GM12891 (cell line): Measurements from ENCODE around the gene GGPS1.

Source experiments
- PAX5 ChIP-seq: IDR thresholded peaks from 2 replicates; pipeline ENCODE4 v1.6.1; 2011; ENCODE audit warnings: low read length, moderate library complexity, mild to moderate bottlenecking; ENCODE audit not compliant: insufficient read depth, severe bottlenecking
- POLR2A ChIP-seq: IDR thresholded peaks from 2 replicates; pipeline ENCODE4 v1.6.1; 2011; ENCODE audit warnings: low read depth, low read length, control low read depth

DNA sequence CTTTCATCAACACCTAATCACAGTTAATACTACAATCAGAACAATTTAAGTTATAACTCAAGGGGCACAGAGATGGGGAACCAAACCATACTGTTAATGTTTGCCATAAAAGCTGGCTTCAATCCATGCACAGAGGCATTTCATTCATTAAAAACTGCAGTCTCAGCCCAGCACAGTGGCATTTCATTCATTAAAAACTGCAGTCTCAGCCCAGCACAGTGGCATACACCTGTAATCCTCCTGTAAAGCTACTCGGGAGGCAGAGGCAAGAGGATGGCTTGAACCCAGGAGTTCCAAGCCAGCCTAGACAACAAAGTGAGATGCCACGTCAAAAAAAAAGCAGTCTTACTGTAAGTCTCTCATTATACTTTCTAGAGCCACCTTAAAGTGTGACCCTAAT, 29.6 kb upstream of the GGPS1 start:
- no peak for TF ChIP-seq POLR2A
- TF ChIP-seq PAX5 = no peak
